Prostate gland (tissue), 2 donors: ENCODE results near the gene ATP6AP1.

Source experiments
- CTCF ChIP-seq, 4 experiments: fragments of 200-600 bp in 2 of 4; fragments of 450-650 bp in 2 of 4; sonication (generic) in 2 of 4; IDR thresholded peaks; 1 replicate in 3 of 4; 2 replicates in 1 of 4; pipeline ENCODE4 v1.5.1; 2016 to 2019; ENCODE audit warnings: antibody characterized with exemption in 4 of 4, mild to moderate bottlenecking in 2 of 4, moderate library complexity in 2 of 4
- POLR2AphosphoS5 ChIP-seq: sonication (generic); formaldehyde crosslinking; IDR thresholded peaks from one replicate; pipeline ENCODE4 v1.6.1; 2017; ENCODE audit warnings: antibody characterized with exemption

GRCh38 chrX:154412468-154412867, 16.0 kb upstream of the ATP6AP1 start:
- TF ChIP-seq CTCF (IDR thresholded peaks at IDR 0.05) = no peak
- no peak for TF ChIP-seq POLR2AphosphoS5
